ENCODE results near the gene PDXP.
A peak's percentile ranks its signal among the peaks of the same experiment; 100 is the strongest.
"Not testable (repeated sequence)": the region's sequence is repeated elsewhere in the genome, so short reads cannot be mapped to it uniquely, and the experiment has no call there.

The PDXP gene

GRCh38 chr22:37655252-37655563, 3.3 kb upstream of the PDXP start:
- no peaks in the 10 kb centered on the region for H3K9me3 Mint-ChIP-seq
- H3K36me3 Mint-ChIP-seq = peaks cover 2% of the 10 kb centered on the region
- no peak overlapping the region for H3K4me3 Mint-ChIP-seq
- H3K4me1 Mint-ChIP-seq = peaks cover 17% of the 10 kb centered on the region
- H3K27me3 Mint-ChIP-seq = no peaks in the 10 kb centered on the region
- H3K27ac Mint-ChIP-seq = no peak overlapping the region

GRCh38 chr22:37656583-37656982, 1.9 kb upstream of the PDXP start:
- Mint-ChIP-seq H3K4me1 (peaks cover 31% of the 10 kb centered on the region), H3K27ac (peak overlapping the region; percentile 41)
- H3K27me3 Mint-ChIP-seq, H3K9me3 Mint-ChIP-seq, H3K4me3 Mint-ChIP-seq, H3K36me3 Mint-ChIP-seq: not testable (repeated sequence)

GRCh38 chr22:37657590-37658132, 862 bp upstream of the PDXP start:
- Mint-ChIP-seq H3K27ac (peak overlapping the region; percentile 79), H3K36me3 (peaks cover 2% of the 10 kb centered on the region), H3K4me1 (peaks cover 35% of the 10 kb centered on the region), H3K27me3 (no peaks in the 10 kb centered on the region), H3K9me3 (no peaks in the 10 kb centered on the region), H3K4me3 (peak overlapping the region; percentile 91)

GRCh38 chr22:37659066-37659896, 758 bp downstream of the PDXP start:
- peak overlapping the region; percentile 85 for H3K4me3 Mint-ChIP-seq
- peak overlapping the region; percentile 23 for H3K27ac Mint-ChIP-seq

GRCh38 chr22:37659897-37660708, 1.6 kb downstream of the PDXP start:
- Mint-ChIP-seq H3K27ac (peak overlapping the region; percentile 81), H3K4me1 (peaks cover 35% of the 10 kb centered on the region)

More at GRCh38 chr22:37659066-37659896, 758 bp downstream of the PDXP start:
- no peaks in the 10 kb centered on the region for H3K36me3 Mint-ChIP-seq
- peaks cover 35% of the 10 kb centered on the region for H3K4me1 Mint-ChIP-seq
- H3K9me3 Mint-ChIP-seq = no peaks in the 10 kb centered on the region
- H3K27me3 Mint-ChIP-seq = no peaks in the 10 kb centered on the region

GRCh38 chr22:37660709-37661045, 2.2 kb downstream of the PDXP start:
- Mint-ChIP-seq H3K9me3 (no peaks in the 10 kb centered on the region), H3K27ac (peak overlapping the region; percentile 81), H3K27me3 (no peaks in the 10 kb centered on the region), H3K4me1 (peaks cover 35% of the 10 kb centered on the region), H3K4me3 (peak overlapping the region; percentile 85), H3K36me3 (no peaks in the 10 kb centered on the region)

More at GRCh38 chr22:37659897-37660708, 1.6 kb downstream of the PDXP start:
- Mint-ChIP-seq H3K36me3 (no peaks in the 10 kb centered on the region), H3K4me3 (peak overlapping the region; percentile 85), H3K9me3 (no peaks in the 10 kb centered on the region), H3K27me3 (no peaks in the 10 kb centered on the region)

GRCh38 chr22:37661160-37661924, 2.8 kb downstream of the PDXP start:
- Mint-ChIP-seq H3K36me3 (no peaks in the 10 kb centered on the region), H3K27ac (no peak overlapping the region), H3K9me3 (no peaks in the 10 kb centered on the region)

GRCh38 chr22:37662039-37662438, 3.5 kb downstream of the PDXP start:
- H3K4me3 Mint-ChIP-seq = no peak overlapping the region
- H3K27ac Mint-ChIP-seq = no peak overlapping the region
- peaks cover 39% of the 10 kb centered on the region for H3K4me1 Mint-ChIP-seq
- H3K9me3 Mint-ChIP-seq = no peaks in the 10 kb centered on the region
- no peaks in the 10 kb centered on the region for H3K36me3 Mint-ChIP-seq
- H3K27me3 Mint-ChIP-seq = no peaks in the 10 kb centered on the region

More at GRCh38 chr22:37661160-37661924, 2.8 kb downstream of the PDXP start:
- Mint-ChIP-seq H3K27me3 (no peaks in the 10 kb centered on the region), H3K4me1 (peaks cover 35% of the 10 kb centered on the region), H3K4me3 (peak overlapping the region; percentile 51)

- Mint-ChIP-seq H3K36me3 (no peaks in the 10 kb centered on the region), H3K9me3 (no peaks in the 10 kb centered on the region)
Measured at GRCh38 chr22:37663521-37664140, 5.1 kb downstream of the PDXP start.

GRCh38 chr22:37664249-37665101, 6.0 kb downstream of the PDXP start:
- Mint-ChIP-seq H3K9me3 (no peaks in the 10 kb centered on the region), H3K27ac (no peak overlapping the region), H3K4me1 (peaks cover 31% of the 10 kb centered on the region), H3K36me3 (no peaks in the 10 kb centered on the region), H3K27me3 (no peaks in the 10 kb centered on the region), H3K4me3 (no peak overlapping the region)

More at GRCh38 chr22:37663521-37664140, 5.1 kb downstream of the PDXP start:
- Mint-ChIP-seq H3K27ac (no peak overlapping the region), H3K4me3 (no peak overlapping the region), H3K27me3 (no peaks in the 10 kb centered on the region), H3K4me1 (peaks cover 32% of the 10 kb centered on the region)

- H3K36me3 Mint-ChIP-seq = no peaks in the 10 kb centered on the region
- H3K27me3 Mint-ChIP-seq = no peaks in the 10 kb centered on the region
- no peaks in the 10 kb centered on the region for H3K9me3 Mint-ChIP-seq
- H3K4me1 Mint-ChIP-seq = peaks cover 25% of the 10 kb centered on the region
- H3K27ac Mint-ChIP-seq = no peak overlapping the region
- H3K4me3 Mint-ChIP-seq = no peak overlapping the region
Measured at GRCh38 chr22:37665487-37665886, 7.0 kb downstream of the PDXP start.

- no peaks in the 10 kb centered on the region for H3K36me3 Mint-ChIP-seq
- no peak overlapping the region for H3K27ac Mint-ChIP-seq
- H3K9me3 Mint-ChIP-seq = no peaks in the 10 kb centered on the region
- no peaks in the 10 kb centered on the region for H3K27me3 Mint-ChIP-seq
- no peak overlapping the region for H3K4me3 Mint-ChIP-seq
- peaks cover 40% of the 10 kb centered on the region for H3K4me1 Mint-ChIP-seq
Measured at GRCh38 chr22:37669586-37669985, 11.1 kb downstream of the PDXP start.

GRCh38 chr22:37672206-37672919, 13.8 kb downstream of the PDXP start:
- Mint-ChIP-seq H3K4me1 (peaks cover 58% of the 10 kb centered on the region), H3K27me3 (no peaks in the 10 kb centered on the region), H3K27ac (peak overlapping the region; percentile 35), H3K36me3 (no peaks in the 10 kb centered on the region), H3K4me3 (peak overlapping the region; percentile 19), H3K9me3 (no peaks in the 10 kb centered on the region)

Measured in activated naive CD4-positive, alpha-beta T cell treated with anti-CD3 and anti-CD28 coated beads, Interleukin-2, amount 50 U/mL, for 24 hours (primary cell).